ENCODE data around the gene TBX4.
"Not testable (repeated sequence)": the region's sequence is repeated elsewhere in the genome, so short reads cannot be mapped to it uniquely, and the experiment has no call there.

TBX4 gene

DNA sequence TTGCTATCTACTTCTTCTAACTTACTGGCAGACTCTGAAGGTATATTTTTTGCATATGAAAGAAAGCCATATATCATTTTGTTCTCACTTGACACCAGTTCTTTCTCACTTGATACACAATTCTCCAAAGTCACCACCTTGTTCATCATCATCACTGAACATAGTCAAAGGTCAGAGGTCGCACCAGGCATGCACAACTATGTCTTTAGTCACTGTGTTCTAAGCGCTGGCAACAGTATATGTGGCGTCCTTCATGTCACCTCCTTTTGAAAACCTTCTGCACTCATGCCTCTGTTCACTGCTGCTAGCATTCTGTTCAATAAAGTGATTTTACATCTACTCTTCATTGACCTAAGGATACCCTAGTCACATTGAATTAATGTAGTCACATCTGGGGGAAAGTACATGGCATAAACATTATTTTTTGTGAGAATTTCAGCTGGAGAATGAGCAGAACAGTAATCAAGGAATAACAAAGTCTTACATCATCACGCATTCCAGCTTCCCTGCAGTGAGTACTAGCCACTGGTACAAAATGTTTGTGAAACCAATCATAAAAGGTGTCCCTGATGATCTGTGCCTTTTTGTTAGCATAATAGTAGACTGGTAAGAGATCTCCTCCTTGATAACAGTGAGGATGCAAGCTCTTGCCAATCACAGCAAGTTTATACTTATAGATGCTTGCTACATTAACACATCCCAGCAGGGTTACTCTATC, 20.5 kb upstream of the TBX4 start:
- no peak for DNase-seq

DNA sequence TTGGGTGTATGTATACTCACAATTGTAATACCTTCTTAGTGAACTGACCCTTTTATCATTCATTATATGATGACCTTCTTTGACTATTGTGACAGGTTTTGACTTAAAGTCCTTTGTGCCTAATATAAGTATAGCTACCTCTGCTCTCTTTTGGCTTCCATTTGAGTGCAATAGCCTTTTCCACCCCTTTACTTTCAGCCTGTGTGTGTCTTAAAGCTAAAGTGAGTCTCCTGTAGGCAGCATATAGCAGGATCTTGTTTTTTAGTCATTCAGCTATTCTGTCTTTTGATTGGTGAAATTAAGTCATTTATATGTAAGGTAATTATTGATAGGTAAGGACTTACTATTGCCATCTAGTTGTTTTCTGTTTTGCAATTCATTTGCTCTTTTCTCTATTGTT, 15.9 kb upstream of the TBX4 start:
- no peak for DNase-seq

DNA sequence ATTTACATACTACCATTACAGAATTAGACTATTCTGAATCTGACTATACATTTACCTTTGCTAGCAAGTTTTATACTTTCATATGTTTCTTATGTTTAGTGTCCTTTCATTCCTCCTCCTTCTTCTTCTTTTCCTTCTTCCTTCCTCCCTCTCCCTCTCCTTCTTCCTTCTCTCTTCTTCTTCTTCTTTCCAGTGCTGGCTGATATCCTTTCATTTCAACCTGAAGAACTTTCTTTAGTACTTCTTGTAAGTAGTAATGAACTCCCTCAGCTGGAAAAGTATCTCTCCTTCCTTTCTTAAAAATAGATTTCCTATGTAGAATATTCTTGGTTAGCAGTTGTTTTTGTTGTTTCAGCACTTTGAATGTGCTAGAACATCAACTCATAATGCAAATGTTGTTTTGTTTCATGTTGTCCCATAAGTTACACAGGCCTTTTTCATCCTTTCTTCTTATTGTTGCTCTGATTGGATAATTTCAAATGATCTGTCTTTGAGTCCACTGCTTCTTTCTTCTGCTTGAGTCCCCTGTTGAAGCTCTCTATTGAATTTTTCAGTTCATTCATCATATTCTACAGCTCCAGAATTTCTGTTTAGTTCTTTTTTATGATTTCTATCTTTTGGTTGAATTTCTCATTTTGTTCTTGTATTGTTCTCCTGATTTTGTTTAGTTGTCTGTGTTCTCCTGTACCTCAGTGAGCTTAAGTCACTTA, 15.1 kb upstream of the TBX4 start:
- DNase-seq, result no peak

DNA sequence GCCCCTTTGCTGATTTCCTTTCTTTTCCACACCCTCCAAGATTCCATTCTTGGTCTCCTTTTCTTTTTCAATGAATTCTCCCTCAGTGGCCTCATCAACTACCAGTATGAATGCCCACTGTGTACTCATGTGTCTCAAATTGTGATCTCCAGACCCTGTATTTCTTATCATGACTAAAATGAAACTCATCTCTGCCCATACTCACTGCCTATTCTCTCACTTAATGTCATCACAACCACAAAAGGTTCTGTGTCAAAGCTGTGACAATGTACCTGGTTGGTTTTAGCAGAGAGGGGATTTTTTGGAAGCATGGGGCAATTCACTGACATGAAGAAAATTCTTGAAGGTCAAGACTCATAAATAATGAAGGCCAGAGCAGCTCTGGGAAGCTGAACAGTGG, 11.5 kb upstream of the TBX4 start:
- DNase-seq, result no peak

DNA sequence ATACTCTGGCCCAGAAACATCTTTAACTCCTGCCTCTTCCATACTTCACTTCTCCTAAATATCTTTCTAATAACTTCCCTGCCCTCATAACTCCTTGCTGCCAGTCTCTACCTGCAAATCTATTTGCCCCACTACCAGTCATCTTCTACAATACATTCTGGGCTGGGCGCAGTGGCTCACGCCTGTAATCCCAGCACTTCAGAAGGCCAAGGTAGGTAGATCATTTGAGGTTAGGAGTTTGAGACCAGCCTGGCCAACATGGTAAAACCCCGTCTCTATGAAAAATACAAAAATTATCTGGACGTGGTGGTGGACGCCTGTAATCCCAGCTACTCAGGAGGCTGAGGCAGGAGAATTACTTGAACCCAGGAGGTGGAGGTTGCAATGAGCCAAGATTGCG, 10.7 kb upstream of the TBX4 start:
- not testable (repeated sequence) for DNase-seq

DNA sequence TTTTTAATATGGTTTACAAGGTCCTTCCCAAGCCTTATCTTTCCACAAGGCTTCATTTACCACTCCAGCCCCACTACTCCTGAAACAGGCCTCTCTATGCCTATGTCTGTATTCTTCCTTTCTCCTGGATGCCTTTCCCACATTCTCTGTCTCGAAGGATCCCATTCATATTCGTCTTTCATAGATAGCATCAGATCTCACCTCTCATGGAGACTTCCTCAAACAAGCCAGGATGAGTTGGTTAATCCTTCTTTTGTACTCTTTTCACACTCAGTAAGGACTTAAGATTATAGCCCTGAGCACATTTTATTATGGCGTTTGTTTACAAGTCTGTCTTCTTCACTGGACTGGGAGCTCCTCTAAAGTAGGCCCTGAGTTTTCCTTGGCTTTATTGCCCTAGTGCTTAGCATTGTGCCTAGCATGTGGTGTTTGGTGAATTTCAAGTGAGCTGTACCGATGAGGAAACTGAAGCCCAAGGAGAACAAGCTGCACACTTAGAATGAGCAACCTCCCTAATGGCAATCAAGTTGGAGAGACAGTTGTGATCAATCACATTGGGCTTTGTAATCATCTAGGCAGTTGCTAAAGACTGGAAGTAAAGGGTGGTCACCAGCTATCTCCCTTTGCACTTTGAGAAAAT, 10.0 kb upstream of the TBX4 start:
- no peak for DNase-seq

DNA sequence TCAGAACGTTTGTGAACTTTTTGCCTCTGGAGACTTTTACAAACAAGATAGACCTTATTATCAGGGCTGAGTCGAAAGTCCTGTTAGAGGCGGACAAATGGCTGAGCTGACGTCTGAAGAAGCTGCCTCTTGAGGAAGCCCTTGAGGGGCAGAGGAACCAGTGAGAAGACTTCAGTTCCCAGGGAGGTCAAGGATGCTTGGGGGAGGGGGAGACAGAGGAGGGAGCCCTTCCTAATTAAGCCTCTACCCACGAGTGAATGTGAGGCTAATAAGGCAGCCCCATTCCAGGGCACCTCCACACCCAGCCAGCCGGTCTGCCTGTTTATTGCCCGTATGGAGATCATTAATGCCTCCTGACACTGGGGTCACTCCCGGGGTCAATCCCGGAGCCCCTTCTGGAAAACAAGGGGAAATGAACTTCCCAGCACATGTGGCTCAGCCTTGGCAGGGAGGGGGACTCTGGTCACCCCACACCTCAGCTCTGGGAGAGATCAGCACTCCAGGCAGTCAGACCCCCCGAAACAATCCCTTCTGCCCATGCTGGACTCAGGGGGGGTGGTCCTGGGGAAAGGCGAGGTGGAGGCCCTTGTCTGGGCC, 9.2 kb upstream of the TBX4 start:
- DNase-seq, result no peak

DNA sequence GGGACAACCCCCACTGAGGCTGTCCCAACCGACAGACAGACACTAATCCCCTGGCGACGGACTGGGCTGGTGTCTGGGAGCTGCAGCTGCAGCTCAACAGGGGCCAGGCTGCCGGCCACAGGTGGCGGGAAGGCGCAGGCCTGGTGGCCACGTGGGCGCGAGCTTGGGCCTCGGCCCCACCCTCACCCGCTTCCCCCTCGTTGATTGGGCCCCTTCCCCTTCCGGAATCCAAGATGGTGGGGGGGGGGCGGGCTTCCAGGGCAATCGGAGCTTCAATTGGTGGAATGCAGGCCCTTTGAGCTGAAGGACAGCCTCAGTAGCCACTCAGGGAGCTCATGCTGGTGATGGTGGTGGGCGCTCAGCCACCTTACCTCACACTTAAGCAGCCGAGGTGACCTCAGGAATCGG, 8.7 kb upstream of the TBX4 start:
- DNase-seq, result no peak

DNA sequence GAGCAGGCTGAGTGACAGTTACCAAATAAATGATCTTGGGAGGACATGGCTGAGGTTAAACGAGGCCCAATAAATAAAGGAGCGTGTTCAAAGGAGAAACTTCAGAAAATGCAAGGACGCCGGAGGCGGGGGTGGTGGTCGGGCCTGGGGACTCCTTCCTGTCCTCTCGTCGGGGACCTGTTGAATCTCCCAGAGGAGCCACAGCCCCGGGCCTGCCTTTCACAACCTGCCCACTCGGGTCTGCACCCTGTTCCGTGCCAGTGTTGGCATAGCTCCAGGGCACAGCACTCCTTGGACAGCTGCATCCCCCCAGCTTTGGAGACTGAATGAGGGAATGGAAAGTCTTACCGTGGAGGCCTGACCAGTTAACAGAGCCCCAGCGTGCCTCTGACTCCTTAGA, 8.1 kb upstream of the TBX4 start:
- no peak for DNase-seq

DNA sequence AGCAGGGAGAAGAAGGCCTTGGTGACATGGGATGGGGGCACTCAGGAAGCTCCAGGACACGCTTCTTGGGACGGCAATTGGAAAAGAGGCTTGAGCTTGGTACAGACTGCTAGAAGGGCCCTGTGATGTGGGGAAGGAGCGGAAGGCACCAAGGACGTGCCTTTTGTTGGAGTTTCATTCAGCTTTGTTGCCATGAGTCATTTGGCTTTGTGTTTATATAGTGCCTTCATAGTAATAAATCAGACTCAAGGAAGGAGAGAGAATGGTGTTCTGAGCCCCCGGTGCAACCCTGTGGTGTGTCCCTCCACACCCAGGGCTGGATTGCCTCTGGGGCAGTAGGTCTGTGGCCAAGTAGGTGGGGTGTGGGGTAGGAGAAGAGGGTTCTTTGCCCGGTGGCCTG, 7.4 kb upstream of the TBX4 start:
- DNase-seq, result no peak

DNA sequence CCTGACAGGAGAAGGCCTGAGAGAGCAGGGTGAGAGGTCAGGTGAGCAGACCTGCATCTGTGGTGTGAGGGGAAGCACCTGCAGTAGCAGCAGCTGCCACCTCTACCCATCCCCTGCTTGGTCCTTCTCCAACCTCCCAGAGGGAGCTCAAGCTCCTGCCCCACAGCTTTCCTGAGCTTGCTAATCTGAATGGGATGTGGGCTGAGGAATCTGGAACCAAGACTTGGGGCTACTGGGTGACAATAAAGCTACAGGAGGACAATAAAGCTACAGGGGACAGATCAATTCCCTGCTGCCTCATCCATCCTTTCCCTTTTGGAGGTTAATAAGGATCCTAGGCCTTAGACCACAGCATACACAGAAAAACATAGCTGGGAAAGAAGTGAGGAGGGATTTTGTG, 4.9 kb upstream of the TBX4 start:
- DNase-seq, result no peak

DNA sequence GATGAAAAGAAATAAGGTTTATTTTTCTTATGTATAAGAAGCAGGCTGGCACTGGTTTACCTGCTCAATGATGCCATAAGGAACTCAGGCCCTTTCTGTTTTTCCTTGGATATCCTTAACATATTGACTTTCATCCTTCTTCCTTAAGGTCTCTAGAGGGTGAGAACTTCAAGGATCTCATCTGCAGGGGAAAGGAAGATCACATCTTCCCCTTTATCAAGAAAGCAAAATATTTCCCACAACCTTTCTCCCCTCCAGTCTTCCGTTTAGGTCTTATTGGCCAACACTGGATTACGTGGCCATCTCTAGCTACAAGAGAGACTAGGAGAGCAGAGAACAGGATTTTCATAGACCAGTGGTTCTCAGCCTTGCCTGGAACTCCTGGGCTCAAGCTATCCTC, 4.2 kb upstream of the TBX4 start:
- DNase-seq, result no peak

DNA sequence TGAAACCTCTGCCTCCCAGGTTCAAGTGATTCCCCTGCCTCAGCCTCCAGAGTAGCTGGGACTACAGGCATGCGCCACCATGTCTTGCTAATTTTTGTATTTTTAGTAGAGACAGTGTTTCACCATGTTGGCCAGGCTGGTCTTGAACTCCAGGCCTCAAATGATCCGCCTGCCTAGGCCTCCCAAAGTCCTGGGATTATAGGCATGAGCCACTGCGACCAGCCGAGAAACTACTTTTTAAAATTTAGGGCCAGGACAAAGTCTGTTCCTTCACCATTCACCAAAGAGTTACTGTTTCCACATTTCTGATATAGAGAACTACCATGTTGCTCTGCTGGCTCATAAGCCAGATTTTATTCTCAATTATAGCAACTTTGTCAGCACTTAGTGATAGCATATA, 3.1 kb upstream of the TBX4 start:
- DNase-seq, result not testable (repeated sequence)

DNA sequence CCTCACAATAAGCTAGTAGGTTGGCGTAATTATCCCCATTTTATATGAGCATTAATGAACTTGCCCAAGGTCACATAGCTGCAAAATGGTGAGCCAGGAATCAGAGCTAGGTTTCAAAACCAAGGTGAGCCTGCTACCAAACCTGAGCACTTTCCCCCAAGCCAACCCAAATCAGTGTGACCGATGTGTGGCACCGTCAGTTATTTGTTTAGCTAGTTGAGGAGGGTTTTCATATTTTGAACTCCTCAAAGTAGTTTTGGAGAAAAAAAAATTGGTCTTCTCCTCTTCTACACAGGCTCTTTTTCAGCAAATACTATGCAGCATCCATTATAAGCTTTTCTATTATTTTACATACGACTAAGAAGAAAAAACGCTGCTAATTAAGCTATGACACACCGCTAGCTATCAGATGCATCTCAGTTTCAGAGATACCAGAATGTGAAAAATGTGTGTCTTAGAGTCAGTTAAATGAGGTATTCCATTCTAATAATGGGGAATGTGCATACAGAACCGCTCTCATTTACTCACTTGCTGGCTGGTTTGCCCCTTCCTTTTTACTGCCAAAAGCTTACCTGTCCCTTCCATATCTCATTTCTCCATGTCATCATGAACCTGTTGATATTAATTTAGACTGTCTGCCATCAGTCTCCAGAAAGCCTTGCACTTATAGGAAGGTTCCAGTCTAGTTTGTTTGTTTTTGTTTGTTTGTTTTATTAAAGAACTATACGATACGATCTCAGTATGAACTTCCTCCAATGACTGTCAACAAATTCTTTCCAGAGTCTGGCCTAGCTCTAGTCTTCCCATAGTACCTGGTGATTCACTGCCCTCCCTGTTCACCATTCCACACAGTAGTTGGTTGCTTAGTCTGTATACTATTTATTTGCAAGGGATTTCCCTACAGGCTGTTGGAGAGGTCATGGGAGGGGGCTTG, 2.2 kb upstream of the TBX4 start:
- no peak for DNase-seq

DNA sequence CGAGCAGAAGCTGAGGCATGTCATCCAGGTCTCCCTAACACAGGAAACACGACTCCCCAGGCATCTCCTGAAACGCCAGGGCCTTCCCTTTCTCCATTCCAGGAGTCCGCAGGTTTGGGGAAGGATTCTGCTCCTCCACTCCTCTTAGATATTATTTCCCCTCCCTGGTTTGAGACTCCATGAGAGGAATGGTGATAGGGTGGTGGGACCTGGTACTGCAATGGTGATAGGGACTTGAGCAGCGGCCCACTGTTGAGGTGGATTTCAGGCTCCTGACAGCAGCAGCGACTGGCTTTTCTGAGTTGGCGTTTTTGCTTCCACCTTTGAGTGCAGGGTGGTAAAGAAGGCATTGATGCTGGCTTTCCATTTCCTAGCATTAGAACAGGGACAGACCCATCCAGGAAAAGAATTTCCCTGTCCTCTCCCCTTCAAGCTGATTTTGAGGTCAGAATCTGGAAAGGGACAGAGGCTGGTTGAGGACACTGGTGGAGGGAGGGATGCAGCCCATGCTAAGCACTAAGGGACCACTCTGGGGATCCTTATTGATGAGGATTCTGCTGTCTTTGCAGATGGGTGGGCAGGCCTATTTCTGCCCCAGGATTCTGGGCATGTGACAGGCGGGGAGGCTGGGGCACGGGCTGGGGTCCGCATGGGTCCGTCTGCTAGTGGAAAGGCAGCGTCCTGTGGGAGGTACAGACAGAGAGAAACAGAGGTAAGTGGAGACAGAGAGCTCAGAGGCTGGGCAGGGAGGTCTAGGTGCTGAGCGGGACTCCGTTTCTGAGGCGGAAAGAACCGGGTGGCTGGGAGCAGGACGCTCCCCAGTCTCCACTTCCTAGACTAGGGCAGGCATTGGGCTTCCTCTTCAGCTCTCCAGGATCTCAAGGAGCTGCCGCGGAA, 1.3 kb upstream of the TBX4 start:
- DNase-seq, result no peak

DNA sequence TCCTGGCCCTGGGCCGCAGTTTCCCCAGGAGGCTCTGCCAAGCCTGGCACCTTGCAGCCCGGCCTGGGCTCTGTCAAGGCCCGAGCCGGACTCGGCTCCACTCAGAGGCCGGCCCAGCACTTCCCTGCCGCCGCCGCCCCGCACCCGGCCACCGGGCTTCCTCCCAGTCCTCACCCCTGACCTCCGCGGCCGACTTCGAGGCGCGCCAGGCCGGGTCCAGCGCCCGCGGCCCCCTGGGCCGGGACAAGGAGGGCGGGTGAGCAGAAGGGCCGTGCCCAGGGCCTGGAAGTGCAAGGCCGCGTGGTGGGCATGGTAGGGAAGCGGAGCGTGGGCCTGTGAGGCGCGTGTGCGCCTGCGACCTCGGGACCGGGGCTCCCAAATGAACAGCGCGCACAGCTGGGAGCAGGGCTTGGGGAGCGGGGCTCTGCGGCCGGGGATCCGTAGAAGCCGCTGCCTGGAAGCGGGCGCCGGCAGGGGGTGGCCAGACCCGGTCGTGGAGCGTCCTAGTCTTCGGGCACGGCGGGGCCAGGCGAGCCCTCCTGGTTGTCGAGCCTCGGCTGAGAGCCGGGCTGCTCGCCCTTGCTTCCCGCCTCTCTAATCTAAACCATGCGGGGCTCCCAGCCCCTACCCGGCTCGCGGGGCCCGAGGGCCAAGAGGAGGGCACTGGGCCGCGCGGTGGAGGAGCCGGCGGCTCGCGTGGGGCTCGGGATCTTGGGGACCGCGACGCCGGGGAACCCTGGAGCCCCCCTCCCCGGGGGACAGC, 503 bp upstream of the TBX4 start:
- DNase-seq, result no peak

DNA sequence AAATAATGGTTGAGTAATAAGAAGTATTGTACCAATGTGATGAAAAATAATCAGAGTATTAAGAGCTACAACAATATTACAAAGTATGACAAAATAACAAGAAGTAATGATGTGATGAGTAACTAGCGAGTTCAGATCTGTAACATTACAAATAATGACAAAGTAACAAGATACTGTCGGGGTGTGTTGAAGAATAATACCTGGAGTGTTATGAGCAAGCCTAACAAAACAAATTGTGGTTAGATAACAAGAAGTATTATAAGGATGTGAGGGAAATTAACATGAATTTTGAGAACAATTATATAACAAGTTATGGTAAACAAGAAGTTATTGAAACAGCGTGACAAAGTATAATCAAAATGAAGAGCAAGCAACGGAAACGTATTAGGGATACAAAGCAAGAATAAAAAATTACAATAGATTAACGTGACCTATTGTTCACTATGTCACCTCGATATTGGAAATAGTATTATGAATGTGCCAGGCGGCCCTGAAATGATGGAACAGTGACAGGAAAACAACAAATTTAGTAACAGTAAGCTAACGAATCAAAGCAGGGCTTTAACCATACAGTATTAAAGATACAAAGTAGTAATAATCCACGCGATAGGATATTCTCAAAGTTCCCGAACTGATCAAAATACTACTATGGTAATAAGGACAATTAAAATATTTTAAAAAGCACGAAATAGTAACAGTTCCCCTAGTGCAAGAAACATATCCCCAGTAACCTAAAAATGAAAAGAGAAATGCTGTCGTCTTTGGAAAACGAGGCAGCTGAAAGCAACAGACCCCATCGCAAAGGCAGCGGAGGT, 1.6 kb downstream of the TBX4 start:
- no peak for DNase-seq

DNA sequence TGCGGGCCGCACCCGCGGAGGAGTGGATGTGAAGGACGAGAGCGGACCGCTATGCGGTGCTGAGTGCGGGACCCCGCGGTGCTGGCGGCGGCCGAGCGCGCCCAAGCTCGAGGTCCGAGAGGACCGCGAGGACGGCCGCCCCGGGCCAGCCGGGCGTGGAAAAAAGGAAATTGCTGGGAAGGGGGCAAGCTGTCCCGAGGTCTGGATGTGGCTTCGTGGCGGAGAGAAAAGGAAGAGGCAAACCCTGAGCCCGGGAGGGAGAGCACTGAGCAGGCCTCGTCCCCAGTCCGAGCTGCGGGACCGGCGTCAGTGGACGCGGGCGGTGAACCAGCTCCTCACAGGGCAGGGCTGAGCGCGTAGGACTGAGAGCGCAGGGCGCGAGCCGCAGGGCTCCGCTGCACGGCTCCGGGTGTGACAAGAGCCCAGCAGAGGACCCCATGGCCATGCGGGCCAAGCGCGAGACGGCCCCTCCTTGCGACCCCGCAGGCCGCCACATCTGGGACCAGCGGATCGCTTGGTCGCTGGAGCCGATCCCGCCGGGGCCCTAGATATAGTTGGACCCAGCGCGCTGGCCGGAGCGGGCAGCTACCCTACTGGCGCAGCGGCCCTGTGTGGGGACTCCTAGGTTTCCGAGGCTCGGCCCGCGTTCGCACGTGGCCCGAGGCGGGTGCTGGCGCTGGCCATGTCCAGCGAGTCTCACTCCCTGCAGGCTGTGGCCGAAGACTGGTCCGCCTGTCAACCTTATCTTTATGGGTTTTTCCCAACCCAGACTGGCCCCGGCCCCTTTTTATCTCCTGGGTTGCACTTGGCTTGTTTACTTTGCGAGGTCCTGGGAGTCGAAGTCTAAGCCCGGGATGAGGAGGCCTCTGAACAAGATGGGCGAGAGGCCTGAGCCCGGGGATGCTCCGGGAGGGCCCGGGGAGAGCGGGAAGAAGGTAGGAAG, 2.4 kb downstream of the TBX4 start:
- no peak for DNase-seq
